Liver (tissue), 4 donors: ENCODE results near the gene USP17L5. TPM values are rescaled to one million over a fixed set of nuclear protein-coding genes. Genes with fewer than 3 reads are reported as not detected.

Experiments used
- polyA plus RNA-seq, 2 donors: library from polyadenylated mRNA; stranded (reverse) in 1 of 2; unstranded in 1 of 2; fragments of 200-250 nt in 1 of 2; fragments of >200 nt in 1 of 2; fragmentation: Nextera tagmentation in 1 of 2; extraction: Ambion mirVana in 1 of 2; gene quantifications; one replicate each; pipeline versions ENCODE4 v1.2.1 to v1.2.3, GENCODE V29; 2013 to 2015
- total RNA-seq, 2 donors: library from RNA; depleted of rRNA; stranded (reverse); fragments of >200 nt; gene quantifications; one replicate each; pipeline ENCODE4 v1.2.3, GENCODE V29; 2014
- donor health status: healthy.
- donor health status: healthy.
- donor health status: healthy.

USP17L5 gene
- total and polyA plus RNA-seq, 4 donors, result not detected

Other genes starting within 250 kb of the USP17L5 start
- not detected for gene FAM90A26, start 169.0 kb upstream of the USP17L5 start, total RNA-seq
- not detected for gene FAM90A26, start 169.0 kb upstream of the USP17L5 start, polyA plus RNA-seq
- not detected for gene USP17L10, start 128.7 kb upstream of the USP17L5 start, total RNA-seq
- gene USP17L10, start 128.7 kb upstream of the USP17L5 start, polyA plus RNA-seq, result not detected
- gene USP17L11, start 124.0 kb upstream of the USP17L5 start, total RNA-seq, result not detected
- gene USP17L11, start 124.0 kb upstream of the USP17L5 start, polyA plus RNA-seq, result not detected
- gene USP17L12, start 119.3 kb upstream of the USP17L5 start, total RNA-seq, result not detected
- not detected for gene USP17L12, start 119.3 kb upstream of the USP17L5 start, polyA plus RNA-seq
- gene USP17L13, start 114.5 kb upstream of the USP17L5 start, total RNA-seq, result not detected
- gene USP17L13, start 114.5 kb upstream of the USP17L5 start, polyA plus RNA-seq, result not detected
- gene USP17L15, start 105.0 kb upstream of the USP17L5 start, total RNA-seq, result not detected
- not detected for gene USP17L15, start 105.0 kb upstream of the USP17L5 start, polyA plus RNA-seq
- gene USP17L17, start 95.5 kb upstream of the USP17L5 start, total RNA-seq, result not detected
- not detected for gene USP17L17, start 95.5 kb upstream of the USP17L5 start, polyA plus RNA-seq
- gene USP17L18, start 90.8 kb upstream of the USP17L5 start, total RNA-seq, result not detected
- not detected for gene USP17L18, start 90.8 kb upstream of the USP17L5 start, polyA plus RNA-seq
- gene USP17L19, start 86.0 kb upstream of the USP17L5 start, total RNA-seq, result not detected
- not detected for gene USP17L19, start 86.0 kb upstream of the USP17L5 start, polyA plus RNA-seq
- not detected for gene USP17L20, start 81.3 kb upstream of the USP17L5 start, total RNA-seq
- gene USP17L20, start 81.3 kb upstream of the USP17L5 start, polyA plus RNA-seq, result not detected
- not detected for gene USP17L21, start 76.5 kb upstream of the USP17L5 start, total RNA-seq
- not detected for gene USP17L21, start 76.5 kb upstream of the USP17L5 start, polyA plus RNA-seq
- not detected for gene USP17L22, start 71.8 kb upstream of the USP17L5 start, total RNA-seq
- not detected for gene USP17L22, start 71.8 kb upstream of the USP17L5 start, polyA plus RNA-seq
- not detected for gene USP17L24, start 14.2 kb upstream of the USP17L5 start, total RNA-seq
- not detected for gene USP17L24, start 14.2 kb upstream of the USP17L5 start, polyA plus RNA-seq
- not detected for gene USP17L25, start 9.5 kb upstream of the USP17L5 start, total RNA-seq
- gene USP17L25, start 9.5 kb upstream of the USP17L5 start, polyA plus RNA-seq, result not detected
- not detected for gene USP17L26, start 4.7 kb upstream of the USP17L5 start, total RNA-seq
- gene USP17L26, start 4.7 kb upstream of the USP17L5 start, polyA plus RNA-seq, result not detected
- not detected for gene USP17L27, start 4.7 kb downstream of the USP17L5 start, total RNA-seq
- gene USP17L27, start 4.7 kb downstream of the USP17L5 start, polyA plus RNA-seq, result not detected
- not detected for gene USP17L28, start 9.5 kb downstream of the USP17L5 start, total RNA-seq
- not detected for gene USP17L28, start 9.5 kb downstream of the USP17L5 start, polyA plus RNA-seq
- gene USP17L29, start 14.2 kb downstream of the USP17L5 start, total RNA-seq, result not detected
- not detected for gene USP17L29, start 14.2 kb downstream of the USP17L5 start, polyA plus RNA-seq
- gene USP17L30, start 23.7 kb downstream of the USP17L5 start, total RNA-seq, result not detected
- gene USP17L30, start 23.7 kb downstream of the USP17L5 start, polyA plus RNA-seq, result not detected
- not detected for gene DEFB131A, start 105.0 kb downstream of the USP17L5 start, total RNA-seq
- gene DEFB131A, start 105.0 kb downstream of the USP17L5 start, polyA plus RNA-seq, result not detected